NCI-H2171 treated with DMSO at 0.1 percent for 48 hours (cell line): Measurements from ENCODE around the gene RNF113B.
A peak's percentile ranks its signal among the peaks of the same experiment; 100 is the strongest.

Experiments used
- DNase-seq: peaks from one replicate; lab custom pipeline; 2025; lab: John Stamatoyannopoulos, UW

Gene RNF113B

GRCh38 chr13:98203646-98204326 lies 26.7 kb upstream of the RNF113B start:
- peak; percentile 44 for DNase-seq

GRCh38 chr13:98201984-98202383 lies 24.9 kb upstream of the RNF113B start:
- peak; percentile 50 for DNase-seq

DNA sequence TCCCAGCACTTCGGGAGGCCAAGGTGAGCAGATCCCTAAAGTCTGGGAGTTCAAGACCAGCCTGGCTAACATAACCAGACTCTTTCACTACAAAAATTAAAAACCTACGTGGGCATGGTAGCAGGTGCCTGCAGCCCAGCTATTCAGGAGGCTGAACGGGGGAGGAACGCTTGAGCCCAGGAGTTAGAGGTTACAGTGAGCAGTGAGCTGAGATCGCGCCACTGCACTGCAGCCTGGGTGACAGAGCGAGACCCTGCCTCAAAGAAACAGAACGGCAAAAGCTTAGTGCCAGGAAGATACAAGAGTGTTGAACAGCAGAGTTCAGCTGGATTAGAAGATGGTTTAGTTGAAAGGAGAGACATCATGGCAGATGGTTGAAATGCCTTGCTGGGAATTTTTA lies 24.1 kb upstream of the RNF113B start:
- no peak for DNase-seq

DNA sequence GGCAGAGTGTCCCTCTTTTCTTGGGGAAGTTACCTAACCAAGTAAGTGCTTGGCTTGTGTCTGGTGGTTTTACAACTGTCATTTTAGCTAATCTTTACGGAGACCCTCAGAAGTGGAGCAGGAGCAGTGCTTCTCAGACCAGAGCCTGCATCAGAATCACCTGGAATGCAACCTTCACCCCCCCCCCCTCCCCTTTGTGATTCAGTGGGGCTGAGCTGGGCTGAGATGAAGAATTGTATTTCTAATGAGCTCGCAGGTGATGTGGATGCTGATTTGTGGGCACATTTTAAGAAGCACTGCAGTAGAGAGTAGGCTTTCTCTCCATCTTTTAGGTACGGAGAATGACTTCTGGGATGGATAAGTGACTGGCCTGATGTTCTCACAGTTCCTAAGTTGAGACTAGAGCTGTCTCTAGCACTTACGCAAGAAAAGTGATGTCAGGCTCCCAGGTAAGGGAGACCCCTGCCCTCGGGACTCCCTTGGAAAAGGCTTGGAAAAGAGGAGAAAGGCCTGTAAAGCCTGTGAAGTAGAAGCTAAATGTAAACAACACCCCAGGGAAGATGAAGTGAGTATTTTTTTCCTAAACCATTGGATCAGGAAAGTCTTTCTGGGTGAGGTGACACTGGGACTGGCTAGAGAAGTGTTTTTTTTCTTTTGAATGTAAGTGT lies 23.3 kb upstream of the RNF113B start:
- no peak for DNase-seq

DNA sequence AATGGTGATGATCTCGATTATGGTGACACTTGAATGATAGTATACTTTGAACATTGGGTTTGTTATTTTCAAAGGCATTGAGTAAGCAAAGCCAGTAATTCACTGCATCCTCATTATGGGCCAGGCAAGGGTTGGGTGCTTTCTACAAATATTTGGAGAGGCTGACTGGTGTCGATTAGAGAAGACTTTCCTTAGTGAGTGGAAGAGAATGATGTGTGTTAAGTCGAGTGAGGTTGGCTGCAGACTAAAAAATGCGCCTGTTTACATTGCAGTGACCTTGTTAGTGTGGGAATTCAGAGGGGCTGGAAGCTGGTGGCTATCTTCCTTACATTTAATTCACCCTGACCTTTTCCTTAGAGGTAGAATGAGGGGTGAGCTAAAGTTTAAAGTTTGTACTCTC lies 22.4 kb upstream of the RNF113B start:
- no peak for DNase-seq

GRCh38 chr13:98198683-98199082 lies 21.6 kb upstream of the RNF113B start:
- DNase-seq: no peak

DNA sequence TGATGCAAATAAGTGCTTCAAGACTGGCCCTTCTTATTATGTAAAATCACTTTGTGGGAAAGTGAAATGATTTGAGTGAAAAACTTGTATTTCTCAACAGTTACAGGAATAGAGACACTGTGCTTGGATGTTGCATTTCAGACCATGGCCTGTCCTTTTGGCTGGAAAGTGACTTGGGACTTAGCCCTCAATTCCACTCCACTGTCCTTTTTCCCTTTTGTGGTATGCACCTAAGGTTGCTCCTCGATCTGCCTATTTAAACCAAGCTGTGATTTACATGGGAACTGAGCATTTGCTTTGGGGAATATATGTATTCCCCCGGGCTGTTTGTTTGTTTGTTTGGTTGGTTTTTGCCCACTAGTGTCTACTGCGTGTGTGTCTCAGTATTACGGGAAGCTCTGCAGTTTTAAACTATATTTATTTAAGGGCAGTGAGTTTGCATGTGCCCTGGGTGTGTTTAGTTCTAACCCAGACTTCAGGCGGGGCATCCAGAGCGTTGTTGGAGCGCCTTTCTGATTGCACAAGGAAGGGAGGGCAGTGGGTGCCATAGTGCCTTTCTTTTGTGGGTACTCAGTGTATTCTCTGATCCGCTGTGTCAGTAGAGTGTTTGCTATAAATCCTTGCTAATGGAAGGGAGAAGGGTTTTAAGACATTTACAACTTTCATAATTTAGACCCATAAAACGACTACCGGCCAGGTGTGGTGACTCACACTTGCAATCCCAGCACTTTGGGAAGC lies 18.2 kb upstream of the RNF113B start:
- DNase-seq: no peak

DNA sequence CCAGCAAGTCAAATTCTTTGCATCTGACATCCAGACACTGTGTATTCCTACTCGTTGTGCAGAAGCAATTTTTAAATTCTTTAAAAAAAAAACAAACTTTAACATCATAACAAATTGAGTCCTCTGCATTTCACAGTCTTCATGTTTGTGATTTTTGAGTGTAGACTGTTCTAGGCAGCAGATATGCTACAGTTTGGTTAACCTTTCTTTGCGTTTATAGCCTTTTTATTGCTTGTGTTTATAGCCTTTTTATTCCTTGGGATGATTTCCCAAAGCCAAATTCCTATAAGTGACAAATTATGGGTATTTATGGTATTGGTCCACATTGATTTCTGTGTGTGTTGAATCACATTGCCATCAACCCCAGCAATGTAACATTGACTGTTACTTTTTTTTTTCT lies 14.9 kb upstream of the RNF113B start:
- DNase-seq: no peak

DNA sequence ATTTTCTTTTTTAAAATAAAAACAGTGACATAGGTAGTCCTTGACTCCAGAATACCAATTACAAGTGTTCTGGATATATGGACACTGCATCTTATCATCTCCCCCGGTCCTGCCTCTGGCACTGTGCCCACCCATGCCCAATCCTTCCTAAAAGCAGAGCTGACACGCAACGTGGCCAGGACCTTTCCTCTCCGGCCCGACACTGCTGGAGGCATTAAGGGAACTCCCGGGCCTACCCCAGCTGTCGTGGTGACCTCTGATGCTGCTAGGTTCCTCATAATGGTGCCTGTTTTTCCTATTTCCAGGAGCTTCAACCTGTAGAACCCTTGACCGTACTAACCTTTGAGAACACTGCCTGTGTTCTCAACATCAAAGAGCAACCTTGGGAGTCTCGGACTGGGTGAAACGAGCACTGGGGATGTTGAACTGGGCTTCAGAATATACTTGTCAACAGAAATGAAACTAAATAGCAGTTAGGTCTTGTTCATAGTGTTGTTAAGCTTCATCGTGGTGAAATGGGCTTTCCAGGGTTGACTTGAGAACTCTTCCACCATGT lies 13.9 kb upstream of the RNF113B start:
- no peak for DNase-seq

DNA sequence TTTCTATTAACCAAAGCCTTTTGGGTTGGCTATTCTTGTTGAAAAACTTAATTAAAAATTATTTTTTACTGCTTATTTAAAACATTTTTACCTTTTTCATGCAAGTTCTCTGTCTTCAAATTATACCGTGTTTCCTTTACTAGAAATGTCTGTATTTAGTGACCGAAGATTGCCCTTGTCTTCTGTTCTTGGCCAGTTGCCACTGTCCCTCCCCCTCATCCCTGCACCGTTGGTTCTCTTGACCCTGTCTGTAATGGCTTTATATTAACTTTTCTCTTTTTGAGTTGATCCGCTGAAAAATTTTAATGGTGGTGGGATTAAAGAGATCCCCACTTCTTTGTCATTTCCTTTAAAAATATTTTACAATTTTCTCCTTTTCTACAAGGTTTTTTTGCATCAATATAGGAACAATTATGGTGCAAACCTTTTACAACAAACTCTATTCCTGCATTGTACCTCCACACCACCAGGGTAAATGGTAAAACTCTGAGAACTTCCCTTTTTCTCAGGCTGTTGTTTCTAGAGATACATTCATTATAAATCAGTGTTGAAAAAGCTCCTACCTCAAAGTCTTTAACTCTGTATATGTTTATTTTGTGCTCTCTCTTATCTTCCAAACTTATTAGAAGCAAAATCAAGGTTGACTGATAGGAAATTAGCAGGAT lies 12.9 kb upstream of the RNF113B start:
- DNase-seq: no peak

DNA sequence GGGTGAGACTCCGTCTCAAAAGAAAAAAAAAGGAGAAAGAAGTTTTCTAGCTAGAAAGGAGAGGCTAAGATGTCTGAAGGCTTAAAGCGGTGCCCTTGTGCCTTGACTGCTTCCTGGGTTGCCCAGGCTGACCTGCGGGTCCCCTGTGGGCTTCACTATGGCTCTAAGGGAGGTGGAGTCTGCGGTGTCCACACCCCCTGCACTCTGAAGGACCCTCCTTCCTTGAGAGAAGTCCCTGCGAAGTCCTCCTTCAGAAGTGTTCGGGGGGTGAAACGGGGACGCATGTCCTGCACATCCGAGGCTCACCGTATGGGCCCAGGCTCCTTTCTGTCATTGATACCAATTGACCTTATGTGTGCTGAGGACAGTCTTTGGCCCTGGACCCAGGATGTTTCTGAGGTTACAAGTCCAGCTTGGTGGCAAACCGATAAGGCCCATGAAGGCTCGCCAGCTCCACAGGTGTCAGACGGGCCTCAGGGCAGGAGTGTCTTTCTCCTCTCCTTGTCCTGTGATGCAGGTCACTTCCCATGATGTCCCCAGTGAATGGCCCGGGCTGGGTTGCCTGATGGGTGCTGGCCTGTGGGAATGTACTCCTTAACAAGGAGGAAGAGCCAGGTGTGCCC lies 11.6 kb upstream of the RNF113B start:
- no peak for DNase-seq

GRCh38 chr13:98187965-98188261 lies 10.8 kb upstream of the RNF113B start:
- DNase-seq: no peak

DNA sequence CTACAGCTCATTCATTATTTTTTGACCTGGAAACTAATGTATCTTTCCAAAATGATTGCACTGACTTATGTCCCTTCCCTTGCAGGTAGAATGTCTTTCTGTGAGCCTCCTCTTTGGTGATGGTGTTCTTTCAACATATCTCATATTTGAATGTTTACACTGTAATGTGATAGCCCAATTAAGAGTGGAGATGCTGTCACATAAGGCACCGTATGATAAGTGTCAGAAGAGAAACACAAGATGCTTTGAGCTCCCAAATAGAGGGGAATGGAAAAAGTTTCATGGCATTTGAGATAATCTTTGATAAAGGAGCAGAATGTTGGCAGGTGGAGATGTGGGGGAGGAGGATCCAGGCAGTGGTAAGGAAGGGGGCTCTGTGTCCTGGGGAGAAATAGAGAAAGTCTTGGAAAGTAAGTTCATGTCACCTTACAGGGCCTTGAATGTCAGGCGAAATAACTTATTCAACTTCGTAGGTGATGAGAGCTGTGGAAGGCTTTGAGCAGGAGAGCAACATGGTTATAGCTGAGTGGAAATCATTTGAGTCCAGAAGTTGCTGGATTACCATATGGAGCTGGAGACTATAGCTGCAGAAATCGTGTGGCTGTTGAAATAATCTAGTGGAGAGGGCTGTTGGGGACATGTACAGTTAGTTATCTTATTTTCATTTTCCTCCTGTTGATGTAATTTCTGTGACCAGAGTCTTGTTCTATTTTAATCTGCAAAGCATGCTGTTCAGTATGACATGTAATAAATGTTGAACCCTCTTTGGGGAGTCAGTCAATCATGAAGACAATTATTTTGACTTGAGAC lies 10.3 kb upstream of the RNF113B start:
- DNase-seq: peak; percentile 78

- no peak for DNase-seq
Observed at GRCh38 chr13:98184792-98185191, 7.7 kb upstream of the RNF113B start.

GRCh38 chr13:98182589-98182988 lies 5.5 kb upstream of the RNF113B start:
- DNase-seq: no peak

GRCh38 chr13:98182153-98182552 lies 5.1 kb upstream of the RNF113B start:
- DNase-seq: no peak

DNA sequence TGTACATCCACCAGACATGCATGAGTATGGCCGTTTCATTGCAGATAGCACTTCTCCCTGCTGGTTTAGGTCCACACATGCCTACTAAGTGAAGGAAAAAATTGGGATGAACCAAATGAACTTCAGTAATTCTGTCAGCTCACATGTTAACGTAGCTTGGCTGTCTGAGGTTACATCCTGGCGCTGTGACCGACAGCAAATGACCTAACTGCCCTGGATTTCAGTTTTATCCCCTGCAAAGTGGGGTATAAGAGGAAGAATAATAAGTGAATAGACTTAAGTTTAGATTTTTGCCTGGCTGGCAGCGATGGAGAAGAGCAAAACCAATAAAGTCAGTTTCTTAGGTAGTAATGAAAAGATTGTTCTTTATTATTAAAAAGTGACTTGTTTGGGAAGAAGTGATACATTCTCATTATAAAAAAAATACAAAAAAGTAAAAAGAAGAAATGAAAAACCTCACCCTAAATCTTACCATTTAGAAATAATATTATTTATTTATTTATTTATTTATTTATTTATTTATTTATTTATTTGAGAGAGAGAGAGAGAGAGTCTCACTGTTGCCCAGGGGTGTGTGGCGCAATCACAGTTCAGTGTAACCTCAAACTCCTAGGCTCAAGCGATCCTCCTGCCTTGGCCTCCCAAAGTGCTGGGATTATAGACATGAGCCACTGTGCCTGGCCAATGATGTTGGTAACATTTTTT lies 4.2 kb upstream of the RNF113B start:
- no peak for DNase-seq

DNA sequence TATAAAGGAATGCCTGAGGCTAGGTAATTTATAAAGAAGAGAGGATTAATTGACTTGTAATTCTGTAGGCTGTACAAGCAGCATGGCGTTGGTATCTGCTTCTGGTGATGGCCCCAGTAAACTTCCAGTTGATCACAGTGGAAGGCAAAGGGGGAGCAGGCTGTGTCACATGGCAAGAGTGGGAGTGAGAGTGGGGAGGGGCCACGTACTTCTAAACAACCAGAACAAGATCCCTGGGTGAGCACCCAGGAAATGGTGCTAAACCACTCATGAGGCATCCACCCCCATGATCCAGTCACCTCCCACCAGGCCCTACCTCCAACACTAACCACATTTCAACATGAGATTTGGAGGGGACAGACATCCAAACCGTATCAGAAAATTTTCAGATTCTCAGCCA lies 3.0 kb upstream of the RNF113B start:
- DNase-seq: no peak

DNA sequence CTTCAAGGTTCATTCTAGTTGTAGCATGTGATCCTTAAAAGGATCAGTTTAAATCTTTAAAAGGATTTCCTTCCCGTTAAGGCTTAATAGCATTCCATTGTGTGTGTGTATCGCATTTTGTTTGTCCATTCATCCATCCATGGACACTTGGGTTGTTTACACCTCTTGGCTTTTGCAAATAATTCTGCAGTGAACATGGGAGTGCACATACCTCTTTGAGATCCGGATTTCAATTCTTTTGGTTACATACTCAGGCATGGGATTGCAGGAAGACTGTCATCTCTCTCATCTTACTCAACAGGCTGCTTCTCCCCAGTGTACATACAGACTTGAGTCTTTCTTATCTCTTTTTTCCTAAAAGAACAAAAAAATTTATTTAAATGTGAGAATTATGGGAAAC lies 1.2 kb downstream of the RNF113B start:
- no peak for DNase-seq

GRCh38 chr13:98175043-98175442 lies 2.0 kb downstream of the RNF113B start:
- DNase-seq: no peak

- no peak for DNase-seq
Observed at GRCh38 chr13:98174307-98174706, 2.8 kb downstream of the RNF113B start.
